Fibroblast of pulmonary artery (primary cell): ENCODE results near the gene ECE2.

ENCODE experiments used
- DNase-seq: peaks from one replicate; pipeline ENCODE4 v3.0.0-alpha.2; 2010; ENCODE audit warnings: low read depth
- H3K4me3 ChIP-seq: replicated peaks from 2 replicates; pipeline ENCODE4 v1.5.1; 2011; ENCODE audit warnings: low read depth, mild to moderate bottlenecking, control low read depth, low read length, moderate library complexity
- TF ChIP-seq, protein P1 (sequence below): IDR thresholded peaks from 2 replicates; pipeline ENCODE4 v1.5.1; 2011; ENCODE audit warnings: mild to moderate bottlenecking, control low read depth, low read length, inconsistent platforms; ENCODE audit errors: missing control alignments

Gene ECE2

GRCh38 chr3:184322731-184323487 lies 47.1 kb downstream of the ECE2 start:
- no peak for DNase-seq
- TF ChIP-seq, protein P1, sequence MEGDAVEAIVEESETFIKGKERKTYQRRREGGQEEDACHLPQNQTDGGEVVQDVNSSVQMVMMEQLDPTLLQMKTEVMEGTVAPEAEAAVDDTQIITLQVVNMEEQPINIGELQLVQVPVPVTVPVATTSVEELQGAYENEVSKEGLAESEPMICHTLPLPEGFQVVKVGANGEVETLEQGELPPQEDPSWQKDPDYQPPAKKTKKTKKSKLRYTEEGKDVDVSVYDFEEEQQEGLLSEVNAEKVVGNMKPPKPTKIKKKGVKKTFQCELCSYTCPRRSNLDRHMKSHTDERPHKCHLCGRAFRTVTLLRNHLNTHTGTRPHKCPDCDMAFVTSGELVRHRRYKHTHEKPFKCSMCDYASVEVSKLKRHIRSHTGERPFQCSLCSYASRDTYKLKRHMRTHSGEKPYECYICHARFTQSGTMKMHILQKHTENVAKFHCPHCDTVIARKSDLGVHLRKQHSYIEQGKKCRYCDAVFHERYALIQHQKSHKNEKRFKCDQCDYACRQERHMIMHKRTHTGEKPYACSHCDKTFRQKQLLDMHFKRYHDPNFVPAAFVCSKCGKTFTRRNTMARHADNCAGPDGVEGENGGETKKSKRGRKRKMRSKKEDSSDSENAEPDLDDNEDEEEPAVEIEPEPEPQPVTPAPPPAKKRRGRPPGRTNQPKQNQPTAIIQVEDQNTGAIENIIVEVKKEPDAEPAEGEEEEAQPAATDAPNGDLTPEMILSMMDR = no peak
- no peak overlapping the region for H3K4me3 ChIP-seq

GRCh38 chr3:184323696-184324095 lies 47.9 kb downstream of the ECE2 start:
- TF ChIP-seq, protein P1 = no peak
- H3K4me3 ChIP-seq = no peak overlapping the region
- no peak for DNase-seq

- no peak for DNase-seq
- TF ChIP-seq, protein P1 = no peak
- no peak overlapping the region for H3K4me3 ChIP-seq
These were observed 49.4 kb downstream of the ECE2 start for GRCh38 chr3:184325269-184325668.

GRCh38 chr3:184325715-184326369 lies 50.0 kb downstream of the ECE2 start:
- no peak overlapping the region for H3K4me3 ChIP-seq
- no peak for DNase-seq
- TF ChIP-seq, protein P1 = no peak

DNA sequence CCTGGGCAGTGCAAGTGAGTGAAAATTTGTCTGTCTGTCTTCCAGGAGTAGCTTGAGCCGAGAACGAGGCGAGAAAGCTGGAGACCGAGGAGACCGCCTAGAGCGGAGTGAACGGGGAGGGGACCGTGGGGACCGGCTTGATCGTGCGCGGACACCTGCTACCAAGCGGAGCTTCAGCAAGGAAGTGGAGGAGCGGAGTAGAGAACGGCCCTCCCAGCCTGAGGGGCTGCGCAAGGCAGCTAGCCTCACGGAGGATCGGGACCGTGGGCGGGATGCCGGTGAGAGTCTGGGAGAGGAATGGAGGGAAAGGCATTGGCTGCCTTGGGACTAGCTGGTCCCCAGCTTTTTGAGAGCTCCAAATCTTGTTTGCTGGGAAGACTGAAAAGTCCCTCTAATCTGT lies 51.3 kb downstream of the ECE2 start:
- H3K4me3 ChIP-seq = no peak overlapping the region
- TF ChIP-seq, protein P1 = no peak
- no peak for DNase-seq

DNA sequence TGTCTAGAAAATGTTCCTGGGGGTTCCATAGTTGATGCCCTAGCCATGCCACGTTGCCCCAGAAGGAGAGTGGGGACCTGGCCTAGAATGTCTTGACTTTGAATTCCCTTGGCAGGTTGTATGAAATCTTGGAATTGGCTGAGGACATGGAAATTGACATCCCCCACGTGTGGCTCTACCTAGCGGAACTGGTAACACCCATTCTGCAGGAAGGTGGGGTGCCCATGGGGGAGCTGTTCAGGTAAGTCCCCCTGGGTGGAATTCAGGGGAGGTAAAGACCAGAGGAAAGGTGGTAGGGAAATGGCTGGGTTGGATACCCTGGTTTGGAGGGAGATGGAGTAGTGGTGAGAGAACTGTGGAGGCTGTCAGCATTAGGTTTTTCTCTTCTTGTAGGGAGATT lies 52.7 kb downstream of the ECE2 start:
- no peak for DNase-seq
- H3K4me3 ChIP-seq = no peak overlapping the region
- TF ChIP-seq, protein P1 = no peak
